NCI-H748 treated with DMSO at 0.1 percent for 48 hours (cell line): ENCODE measurements around the gene VPS8.
"Not testable (repeated sequence)": the region's sequence is repeated elsewhere in the genome, so short reads cannot be mapped to it uniquely, and the experiment has no call there.

ENCODE experiments used
- DNase-seq: peaks from one replicate; lab custom pipeline; 2025; lab: John Stamatoyannopoulos, UW

The VPS8 gene

DNA sequence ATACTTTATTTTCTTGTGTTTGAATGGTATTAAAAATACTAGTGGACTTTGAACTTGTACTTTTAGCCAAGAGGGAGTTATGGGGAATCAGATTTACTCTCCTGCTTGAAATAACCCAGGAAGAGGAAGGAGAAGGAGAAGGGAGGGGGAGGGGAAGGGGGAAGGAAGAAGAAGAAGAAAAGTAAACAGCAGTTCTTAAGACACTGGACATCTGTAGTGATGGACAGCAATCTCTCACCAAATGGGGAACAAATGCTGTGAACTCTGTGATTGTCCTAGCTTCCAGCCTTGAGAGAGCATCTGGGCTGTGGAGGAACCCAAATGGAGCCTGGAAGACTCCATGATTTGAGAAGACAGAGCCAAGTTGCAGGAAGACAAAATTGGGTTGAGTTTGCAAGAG is 52.0 kb downstream of the VPS8 start:
- no peak for DNase-seq

DNA sequence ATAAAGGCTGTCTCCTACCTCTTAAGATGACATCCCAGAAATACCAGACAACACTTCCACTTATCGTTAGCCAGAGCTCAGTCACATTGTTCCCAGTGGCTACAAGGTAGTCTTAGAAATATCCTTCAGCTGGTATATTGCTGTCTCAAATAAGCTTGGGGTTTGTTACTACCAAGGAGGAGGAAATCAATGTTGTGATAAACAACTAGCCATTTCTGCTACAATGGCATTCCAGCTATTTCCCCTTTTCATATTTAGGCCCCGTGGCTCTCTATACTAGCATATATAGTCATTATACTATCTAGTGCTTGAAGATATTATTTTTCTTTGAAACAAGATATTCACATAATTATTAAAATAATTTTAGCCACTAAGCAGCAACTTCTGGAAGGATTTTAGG is 56.5 kb downstream of the VPS8 start:
- no peak for DNase-seq

GRCh38 chr3:184872200-184872599 is 60.2 kb downstream of the VPS8 start:
- no peak for DNase-seq

GRCh38 chr3:184873141-184873540 is 61.2 kb downstream of the VPS8 start:
- DNase-seq = no peak

- DNase-seq = no peak
Measured at GRCh38 chr3:184874709-184875644, 63.0 kb downstream of the VPS8 start.

- no peak for DNase-seq
Measured at GRCh38 chr3:184880276-184881019, 68.5 kb downstream of the VPS8 start.

GRCh38 chr3:184884359-184885017 is 72.5 kb downstream of the VPS8 start:
- DNase-seq = no peak

GRCh38 chr3:184885112-184885511 is 73.1 kb downstream of the VPS8 start:
- DNase-seq = no peak

GRCh38 chr3:184887574-184887973 is 75.6 kb downstream of the VPS8 start:
- DNase-seq = no peak

GRCh38 chr3:184889312-184889904 is 77.4 kb downstream of the VPS8 start:
- no peak for DNase-seq

DNA sequence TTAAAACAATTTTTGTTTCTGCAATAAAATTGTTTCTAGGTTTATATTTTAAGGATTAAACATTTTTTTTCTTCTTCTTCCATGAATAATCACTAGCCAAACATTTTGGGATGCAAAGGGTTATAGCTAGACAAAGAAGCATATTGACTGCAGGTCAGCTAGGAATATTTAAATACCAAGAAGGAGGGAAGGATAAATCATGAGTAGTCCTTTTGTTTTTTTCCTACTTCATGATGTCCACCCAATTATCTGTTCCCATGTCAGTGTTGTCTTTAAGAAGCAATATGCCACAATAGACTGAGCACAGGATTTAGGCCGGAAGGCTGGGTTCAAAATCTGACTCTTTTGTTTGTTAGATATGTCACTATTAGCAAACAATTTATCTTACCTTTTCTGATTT is 82.1 kb downstream of the VPS8 start:
- no peak for DNase-seq

DNA sequence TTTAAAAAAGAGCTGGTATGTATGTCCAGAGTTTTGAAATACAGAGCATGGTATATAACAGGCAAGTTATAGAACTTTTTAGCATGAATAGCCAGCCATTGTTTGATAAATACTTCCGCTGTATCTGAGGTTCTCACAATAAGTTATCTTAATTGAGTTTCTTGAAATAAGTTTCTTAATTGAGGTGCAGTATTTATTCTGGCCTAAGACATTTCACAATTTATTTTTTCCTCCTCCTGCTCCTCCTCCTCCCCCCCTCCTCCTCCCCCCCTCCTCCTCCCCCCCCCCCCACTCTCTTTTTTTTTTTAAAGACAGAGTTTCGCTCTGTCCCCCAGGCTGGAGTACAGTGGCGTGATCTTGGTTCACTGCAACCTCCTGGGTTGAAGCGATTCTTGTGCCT is 83.4 kb downstream of the VPS8 start:
- DNase-seq = no peak

GRCh38 chr3:184896336-184896735 is 84.4 kb downstream of the VPS8 start:
- DNase-seq = no peak

DNA sequence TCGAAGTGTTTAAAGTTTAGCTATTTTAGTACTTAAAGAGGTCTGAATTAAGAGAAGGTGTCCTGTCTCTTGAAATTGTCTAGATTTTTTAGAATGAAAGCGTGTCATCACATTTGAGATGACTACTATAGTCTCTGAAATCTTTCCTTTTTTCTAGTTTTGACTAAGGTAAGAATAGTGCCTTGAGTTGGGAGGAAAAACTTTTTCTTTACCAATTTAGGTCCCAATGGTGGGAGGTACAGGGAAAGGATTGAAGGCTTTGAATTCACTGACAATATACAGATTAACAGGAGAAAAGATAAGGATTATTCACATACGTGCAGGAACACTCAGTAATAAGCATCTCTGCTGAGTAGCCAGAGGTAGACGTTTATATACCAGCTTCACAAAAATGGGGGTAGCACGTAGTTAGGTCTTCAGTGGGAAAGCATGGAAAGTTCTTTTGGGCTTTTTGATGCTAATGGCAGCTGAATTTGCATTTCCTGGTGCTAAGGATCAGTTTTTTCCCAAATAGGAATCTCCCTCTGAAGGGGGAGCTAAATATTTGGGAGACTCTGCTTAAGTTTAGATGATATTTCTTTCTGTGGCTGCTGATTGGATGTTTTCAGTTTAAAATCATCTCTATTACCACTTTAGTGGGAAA is 88.1 kb downstream of the VPS8 start:
- no peak for DNase-seq

DNA sequence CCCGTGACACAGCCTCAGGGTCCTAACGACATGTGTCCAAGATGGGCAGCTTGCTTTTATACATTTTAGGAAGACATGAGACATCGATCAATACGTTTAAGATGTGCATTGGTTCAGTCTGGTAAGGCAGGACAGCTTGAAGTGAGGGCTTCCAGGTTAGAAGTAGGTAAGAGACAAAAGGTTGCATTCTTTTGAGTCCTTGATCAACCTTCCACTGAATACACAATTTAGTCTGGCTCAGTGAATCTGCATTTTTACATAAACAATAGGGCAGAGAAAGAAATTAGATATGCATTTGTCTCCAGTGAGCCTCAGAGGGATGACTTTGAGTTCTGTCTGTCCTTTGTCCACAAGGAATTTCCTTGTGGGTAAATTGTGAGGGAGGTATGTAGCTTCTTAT is 95.1 kb downstream of the VPS8 start:
- not testable (repeated sequence) for DNase-seq

DNA sequence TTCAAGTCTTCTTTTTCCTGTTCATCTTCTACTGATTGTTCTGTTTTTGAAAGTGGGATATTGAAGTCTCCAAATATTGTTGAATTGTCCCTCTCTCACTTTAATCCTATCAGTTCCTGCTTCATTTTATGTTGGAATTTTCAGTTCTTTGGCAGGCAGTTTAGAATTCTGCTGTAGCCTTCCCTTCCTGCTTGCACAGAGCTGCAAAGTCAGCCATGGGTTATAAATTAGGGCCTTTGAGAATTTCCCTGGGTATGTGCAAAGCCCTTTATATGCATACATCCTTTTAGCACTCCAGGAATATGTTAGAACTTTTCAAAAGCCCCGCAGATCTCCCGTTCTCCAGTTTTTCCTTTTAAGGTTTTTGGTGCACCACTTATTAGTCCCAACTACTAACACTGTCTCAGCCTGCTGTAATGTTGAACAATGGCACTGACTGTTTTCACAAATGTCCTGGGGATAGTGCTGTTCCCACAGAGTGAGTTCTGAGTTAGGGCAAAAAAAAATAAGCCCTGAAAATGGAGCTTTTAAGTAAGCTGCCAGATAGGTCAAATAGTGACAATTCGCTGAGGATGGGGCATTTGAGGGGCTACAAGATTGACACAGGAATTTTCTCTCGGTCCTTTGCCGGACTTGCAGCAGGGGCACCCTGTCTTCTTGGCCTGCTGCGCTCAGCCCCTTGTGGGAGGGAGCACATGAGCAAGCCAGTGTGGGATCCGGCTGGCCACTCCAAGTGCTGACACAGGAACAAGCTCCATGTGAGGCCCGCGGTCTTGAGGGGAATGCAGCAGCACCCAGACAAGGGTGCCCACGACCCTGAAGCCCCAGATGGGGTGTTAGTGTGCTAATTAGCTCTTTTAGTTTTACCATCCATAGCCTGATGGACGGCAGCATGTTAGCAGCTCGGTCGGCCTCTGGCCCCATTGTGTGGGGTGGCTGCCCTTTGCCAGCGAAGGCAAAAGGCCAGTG is 96.0 kb downstream of the VPS8 start:
- no peak for DNase-seq

DNA sequence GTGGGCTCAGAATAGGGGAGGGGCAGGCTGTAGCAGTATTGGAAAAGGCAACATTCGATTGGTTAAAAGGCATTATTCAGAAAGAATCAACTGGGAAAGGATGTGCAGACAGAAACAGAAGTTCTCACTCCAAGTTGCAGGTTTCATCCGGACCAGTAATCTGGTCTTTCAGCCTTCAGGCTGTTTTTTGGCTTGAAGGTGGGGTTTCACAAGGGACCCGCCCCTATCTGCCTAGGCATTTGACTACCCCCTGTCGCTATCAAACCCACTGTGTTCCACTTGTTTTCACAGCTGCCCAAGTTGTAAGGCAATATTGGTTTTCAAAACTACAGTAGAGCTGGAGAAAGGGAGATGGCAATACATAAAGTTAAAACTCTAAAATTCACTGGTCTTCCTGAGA is 96.9 kb downstream of the VPS8 start:
- no peak for DNase-seq

DNA sequence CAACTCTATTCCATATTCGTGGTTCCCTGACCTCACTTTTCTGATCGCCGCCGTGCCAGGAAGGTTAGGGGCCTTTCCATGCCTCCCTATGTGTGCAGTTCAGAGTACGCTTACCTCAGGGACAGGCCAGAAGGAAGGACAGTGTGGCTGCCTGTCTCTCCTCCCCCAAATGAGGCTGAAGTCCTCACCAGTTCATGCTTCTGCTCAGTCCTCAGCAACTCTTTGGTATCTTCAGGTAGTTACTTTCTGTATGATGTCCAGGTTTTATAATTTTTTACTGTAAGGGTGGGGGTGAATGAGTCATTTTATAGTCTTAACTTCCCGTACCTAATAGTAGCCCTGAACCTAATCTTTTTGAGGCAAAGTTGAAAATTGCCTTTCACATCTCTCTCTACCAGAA is 98.7 kb downstream of the VPS8 start:
- no peak for DNase-seq

GRCh38 chr3:184911570-184911969 is 99.6 kb downstream of the VPS8 start:
- no peak for DNase-seq

DNA sequence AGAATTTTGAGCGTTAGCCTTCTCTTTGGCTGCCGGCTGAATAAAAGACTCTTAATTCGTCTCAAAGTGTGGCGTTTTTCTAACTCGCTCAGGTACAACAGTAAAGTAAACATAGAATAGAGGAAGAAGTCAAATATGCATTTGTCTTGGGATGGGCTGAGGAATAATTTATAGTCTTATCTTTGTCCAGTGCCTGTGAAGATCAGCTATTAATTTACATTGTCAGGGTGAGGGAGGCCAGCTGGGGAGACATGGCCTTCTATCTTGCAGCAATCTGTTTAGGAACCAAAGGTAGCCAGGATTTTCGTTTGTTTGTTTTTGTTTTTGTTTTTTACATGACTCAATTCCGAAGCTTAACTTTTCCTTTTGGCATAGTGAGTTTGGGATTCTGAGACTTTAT is 100.2 kb downstream of the VPS8 start:
- no peak for DNase-seq

DNA sequence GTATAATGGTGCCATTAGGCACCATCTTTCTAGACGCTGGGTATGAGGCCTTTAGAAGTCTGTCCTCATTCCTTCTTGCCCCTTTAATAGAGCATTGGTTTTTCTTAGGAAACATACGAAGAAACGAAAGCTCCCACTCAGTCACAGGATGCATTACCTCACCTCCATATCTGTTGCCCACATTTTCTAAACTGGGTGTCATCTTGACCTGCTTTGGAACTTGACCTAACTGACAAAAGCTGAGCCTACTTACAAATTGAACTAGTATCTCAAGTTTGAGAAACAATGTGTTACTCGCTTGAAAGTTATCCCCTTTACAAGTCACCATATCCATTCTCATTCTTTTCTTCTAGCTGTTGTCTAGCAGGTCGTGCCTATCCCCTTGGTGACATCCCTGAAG is 102.7 kb downstream of the VPS8 start:
- no peak for DNase-seq
